Caki2 (cell line): ENCODE measurements around the gene OR4D2. TPM values are rescaled to one million over a fixed set of nuclear protein-coding genes. Genes with fewer than 3 reads are reported as not detected.
"Not testable (repeated sequence)": the region's sequence is repeated elsewhere in the genome, so short reads cannot be mapped to it uniquely, and the experiment has no call there.

Experiments used
- DNase-seq: peaks from one replicate; pipeline ENCODE4 v3.0.0-alpha.2; 2015; ENCODE audit warnings: low read depth
- in situ Hi-C: cut with HindIII; loops from 2 replicates; pipeline ENCODE4 v1.10.0; 2016; ENCODE audit warnings: low sequenced_read_pairs, low pct_unique_long_range_greater_than_20kb, mixed read lengths
- total RNA-seq: library from RNA; depleted of rRNA; stranded (reverse); fragments of >200 nt; shearing (Covaris generic); gene quantifications from 2 replicates; pipeline ENCODE4 v1.2.3, GENCODE V29; 2014; ENCODE audit warnings: low replicate concordance; rRNA removed

The OR4D2 gene
- not detected in 2 replicates for total RNA-seq

DNA sequence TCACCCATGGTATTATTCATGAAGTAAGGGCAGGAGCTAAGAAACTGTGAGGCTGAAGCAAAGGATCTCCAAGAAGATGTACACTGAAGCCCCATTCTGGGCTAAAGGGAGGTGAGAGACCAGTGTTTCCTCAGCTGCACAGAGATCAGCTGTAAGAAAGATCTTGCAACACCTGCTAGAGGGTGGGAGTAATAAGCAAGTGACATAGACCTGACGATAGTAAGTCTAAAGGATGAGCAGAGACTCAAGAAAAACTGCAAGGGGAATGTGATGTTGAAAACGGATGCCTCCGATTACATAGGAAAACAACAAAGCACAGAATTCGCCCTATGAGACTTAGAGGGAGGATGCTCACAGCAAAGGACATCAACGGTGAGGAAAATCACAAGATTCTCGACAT lies at the start of gene OR4D2:
TSS of gene OR4D2 (plus strand) at position 301 of the 400 bp plus-strand sequence. CDS start 2,674 bp downstream, outside the sequence.
- in situ Hi-C loops = no loop called here
- DNase-seq = no peak

DNA sequence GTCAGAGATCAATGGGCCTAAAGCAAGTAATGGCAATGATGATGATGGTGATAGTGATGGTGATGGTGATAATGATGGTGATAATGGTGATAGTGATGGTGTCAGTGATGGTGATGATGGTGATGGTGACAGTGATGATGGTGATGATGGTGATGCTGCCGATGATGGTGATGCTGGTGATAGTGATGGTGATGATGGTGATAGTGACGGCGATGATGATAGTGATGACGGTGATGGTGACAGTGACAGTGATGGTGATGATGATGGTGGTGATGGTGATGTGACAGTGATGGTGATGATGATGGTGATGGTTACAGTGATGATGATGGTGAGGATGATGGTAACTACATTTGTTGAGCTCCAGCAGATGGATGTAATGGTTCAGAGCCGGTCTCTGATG lies 49.4 kb upstream of the OR4D2 start:
- no peak for DNase-seq
- in situ Hi-C loops = no loop called here

DNA sequence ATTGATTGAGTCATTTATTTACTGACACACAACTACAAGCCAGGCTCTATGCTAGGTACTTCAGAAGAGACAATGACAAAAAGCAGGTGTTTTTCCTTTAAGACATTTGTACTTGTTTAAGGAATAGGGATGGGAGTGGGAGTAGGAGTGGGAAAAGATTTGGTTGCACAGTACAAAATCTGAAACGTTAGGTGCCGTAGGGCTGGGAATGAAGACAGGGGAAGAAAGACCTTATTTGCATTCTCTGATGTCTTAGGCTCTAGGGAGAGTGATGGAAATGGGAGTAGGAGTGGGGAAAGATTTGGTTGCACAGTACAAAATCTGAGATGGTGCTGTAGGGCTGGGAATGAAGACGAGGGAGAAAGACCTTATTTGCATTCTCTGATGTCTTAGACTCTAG lies 47.3 kb upstream of the OR4D2 start:
- in situ Hi-C loops = no loop called here
- DNase-seq = no peak

DNA sequence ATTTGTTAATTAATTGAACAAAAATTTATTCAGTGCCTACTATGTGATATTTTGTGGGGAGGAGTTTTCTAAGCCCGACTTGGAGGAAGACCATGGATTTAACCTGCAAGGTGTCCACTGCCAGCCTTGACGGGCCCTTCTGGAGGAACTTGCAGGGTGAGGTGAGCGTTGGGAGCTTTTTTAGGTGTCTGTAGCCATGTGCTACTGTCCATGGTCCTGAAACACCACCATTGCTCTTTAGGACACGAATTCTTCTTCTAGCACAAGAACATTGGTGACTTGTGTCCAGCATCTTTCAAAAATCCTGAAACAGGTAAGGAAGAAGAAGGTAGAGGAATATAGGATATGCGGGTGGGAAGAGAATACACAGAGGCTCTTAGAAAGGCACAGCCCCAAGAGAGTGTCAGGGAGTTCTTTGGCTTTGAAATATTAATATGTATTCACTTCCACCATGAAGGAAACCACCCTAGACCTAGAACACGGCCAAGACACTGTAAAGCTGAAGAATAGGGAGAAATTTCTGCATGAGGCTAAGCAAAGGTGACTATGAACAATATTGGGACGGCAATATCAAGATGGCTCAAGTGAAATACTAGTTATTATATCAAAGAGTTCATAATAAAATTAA lies 46.5 kb upstream of the OR4D2 start:
- in situ Hi-C loops = no loop called here
- peak; percentile 34 for DNase-seq

DNA sequence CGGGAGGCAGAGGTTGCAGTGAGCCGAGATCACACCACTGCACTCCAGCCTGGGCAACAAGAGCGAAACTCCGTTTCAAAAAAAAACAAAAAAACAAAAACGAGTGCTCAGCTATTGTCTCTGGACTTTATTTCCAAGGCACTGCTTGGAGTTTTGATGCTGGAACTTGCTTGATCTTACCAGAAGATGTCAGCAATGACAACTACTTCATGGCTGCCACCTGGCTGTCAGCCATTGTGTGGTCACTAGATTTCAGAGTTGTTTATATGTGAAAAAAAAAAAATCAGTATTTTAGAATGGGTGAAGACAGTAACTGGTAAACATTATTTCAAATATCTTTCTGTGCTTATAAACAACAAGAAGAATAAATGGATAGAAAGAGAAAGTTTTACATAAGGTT lies 44.9 kb upstream of the OR4D2 start:
- in situ Hi-C loops = no loop called here
- peak; percentile 12 for DNase-seq

DNA sequence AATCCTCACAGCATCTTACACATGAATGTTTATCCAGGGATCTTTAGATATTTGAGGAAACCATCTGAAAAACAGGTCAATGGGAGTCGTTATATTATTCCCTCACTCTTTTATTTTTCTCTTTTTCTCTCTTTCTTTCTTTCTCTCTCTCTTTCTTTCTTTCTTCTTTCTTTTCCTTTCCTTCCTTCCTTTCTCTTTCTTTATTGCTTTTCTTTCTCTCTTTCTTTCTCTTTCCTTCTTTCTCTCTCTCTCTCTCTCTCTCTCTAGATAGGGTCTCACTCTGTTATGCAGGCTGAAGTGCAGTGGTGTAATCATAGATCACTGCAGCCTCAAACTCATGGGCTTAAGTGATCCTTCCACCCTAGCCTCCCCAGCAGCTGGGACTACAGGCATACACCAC lies 38.9 kb upstream of the OR4D2 start:
- DNase-seq = no peak
- in situ Hi-C loops = no loop called here

DNA sequence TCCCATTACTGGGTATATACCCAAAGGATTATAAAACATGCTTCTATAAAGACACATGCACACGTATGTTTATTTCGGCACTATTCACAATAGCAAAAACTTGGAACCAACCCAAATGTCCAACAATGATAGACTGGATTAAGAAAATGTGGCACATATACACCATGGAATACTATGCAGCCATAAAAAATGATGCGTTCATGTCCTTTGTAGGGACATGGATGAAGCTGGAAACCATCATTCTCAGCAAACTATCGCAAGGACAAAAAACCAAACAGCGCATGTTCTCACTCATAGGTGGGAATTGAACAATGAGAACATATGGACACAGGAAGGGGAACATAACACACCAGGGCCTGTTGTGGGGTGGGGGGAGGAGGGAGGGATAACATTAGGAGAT lies 34.1 kb upstream of the OR4D2 start:
- DNase-seq, in situ Hi-C loops: not testable (repeated sequence)

DNA sequence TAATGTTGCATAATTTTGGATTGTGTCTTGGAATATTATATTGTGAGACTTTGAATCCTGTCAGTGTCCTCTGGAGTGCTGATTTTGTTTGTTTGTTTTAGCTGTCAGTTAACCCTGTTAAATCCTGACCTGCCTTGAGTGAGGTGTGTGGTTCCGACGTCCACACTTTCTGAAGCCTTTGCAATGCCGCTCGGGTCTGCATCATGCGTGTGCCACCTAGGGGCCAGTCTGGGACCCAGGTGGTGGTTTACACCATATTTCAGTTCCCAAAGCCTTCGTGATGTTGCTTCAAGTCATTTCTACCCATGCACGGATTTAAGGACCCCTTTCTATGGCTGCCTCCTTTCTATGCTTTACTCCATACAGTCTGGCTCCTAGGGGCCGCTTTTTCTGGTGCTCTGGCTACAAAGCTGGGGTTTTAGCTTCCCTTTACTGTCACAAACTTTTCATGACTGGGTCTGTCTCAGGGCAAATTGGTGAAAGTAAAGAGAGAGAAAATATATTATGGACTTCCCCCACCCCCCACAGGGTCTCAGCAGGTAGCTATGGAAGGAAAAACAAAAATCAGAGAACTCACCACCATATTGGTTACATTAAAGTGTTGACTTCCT lies 30.0 kb upstream of the OR4D2 start:
- in situ Hi-C loops = no loop called here
- DNase-seq = no peak

DNA sequence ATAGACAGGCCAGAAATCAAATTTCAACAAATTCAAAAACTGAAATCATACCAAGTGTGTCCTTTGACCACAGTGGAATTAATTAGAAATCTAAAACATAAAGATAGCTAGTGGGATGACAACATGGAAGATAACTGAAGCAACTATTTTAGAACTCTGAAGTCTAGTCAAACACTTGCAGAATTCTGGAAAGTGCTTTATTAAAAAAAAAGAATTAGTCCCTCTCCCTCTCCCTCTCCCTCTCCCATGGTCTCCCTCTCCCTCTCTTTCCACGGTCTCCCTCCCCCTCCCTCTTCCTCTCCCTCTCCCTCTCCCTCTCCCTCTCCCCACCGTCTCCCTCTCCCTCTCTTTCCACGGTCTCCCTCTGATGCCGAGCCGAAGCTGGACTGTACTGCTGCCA lies 25.3 kb upstream of the OR4D2 start:
- no peak for DNase-seq
- in situ Hi-C loops = no loop called here

DNA sequence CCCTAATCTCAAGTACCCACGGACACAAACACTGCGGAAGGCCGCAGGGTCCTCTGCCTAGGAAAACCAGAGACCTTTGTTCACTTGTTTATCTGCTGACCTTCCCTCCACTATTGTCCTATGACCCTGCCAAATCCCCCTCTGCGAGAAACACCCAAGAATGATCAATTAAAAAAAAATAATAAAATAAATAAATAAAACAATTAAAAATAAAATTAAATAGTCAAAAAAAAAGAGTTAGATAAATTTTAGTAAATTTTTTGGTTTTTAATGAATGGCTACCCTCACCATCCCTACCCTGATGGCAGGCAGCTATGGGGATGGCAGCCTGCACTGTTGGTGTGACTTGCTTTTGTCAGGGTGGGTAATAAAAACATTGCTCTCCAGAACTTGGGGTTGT lies 23.4 kb upstream of the OR4D2 start:
- in situ Hi-C loops = not testable (repeated sequence)

DNA sequence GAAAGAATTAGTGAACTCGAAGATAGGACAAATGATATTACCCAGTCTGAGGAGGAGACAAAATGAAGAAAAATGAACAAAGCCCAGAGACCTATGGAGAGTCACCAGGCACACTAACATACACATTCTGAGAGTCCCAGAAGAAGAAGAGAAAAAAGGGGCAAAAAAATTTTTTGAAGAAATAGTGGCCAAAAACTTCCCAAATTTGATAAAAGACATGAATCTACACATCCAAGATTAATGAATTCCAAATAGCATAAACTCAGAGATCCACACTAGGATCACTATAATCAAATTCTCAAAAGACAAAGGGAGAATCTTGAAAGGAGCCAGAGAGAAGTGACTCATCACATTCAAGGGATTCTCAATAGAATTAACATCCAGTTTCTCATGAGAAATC lies 22.0 kb upstream of the OR4D2 start:
- in situ Hi-C loops = no loop called here
- DNase-seq = no peak

More for the DNA sequence above, 23.4 kb upstream of the OR4D2 start:
- DNase-seq = not testable (repeated sequence)

DNA sequence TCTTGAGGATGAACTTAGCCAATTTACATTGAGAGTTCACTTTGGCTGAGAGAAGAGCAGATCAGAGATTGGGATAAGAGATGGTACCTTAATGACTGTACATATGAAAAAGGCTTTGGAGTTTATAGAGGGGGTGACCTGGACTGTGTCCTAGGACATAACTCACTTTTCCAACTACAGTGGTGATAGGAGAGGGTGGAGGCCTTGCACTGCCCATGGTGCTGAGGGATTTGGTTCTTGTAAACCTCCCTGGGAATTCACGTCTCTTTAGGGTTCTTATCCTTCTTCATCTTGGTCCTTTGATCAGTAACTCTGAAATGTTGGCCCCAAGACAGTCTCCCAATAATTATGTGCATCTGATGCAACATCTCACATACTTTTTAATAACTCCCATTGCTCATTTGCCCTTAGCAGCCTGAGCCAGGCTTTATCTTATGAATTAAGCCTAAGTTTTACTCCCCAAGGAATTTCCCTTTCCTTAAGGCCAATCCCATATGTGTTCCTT lies 18.8 kb upstream of the OR4D2 start, which contains the start of gene OR4D1:
TSS of gene OR4D1 (plus strand) at position 455 of the 505 bp plus-strand sequence. CDS start 6,770 bp downstream, outside the sequence.
- in situ Hi-C loops = no loop called here
- no peak for DNase-seq

DNA sequence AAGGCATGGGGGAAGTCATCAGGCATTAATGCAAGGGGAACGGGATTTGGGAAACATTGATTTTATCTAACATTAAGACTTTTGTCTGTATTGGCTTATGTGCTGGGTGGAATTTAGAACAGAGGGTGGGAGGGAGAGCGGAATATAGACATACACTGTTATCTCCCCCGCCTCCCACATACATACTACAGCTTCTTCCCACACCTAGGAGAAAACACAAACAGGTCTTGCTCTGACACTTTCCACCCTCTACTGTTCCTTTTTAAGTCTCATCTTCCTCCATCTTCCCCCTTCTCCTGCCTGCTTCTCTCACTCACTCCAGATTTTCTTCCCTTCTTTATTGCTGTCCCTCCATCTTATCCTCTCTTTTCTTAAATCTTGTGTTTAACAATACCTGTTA lies 18.2 kb upstream of the OR4D2 start:
- DNase-seq = no peak
- in situ Hi-C loops = no loop called here

DNA sequence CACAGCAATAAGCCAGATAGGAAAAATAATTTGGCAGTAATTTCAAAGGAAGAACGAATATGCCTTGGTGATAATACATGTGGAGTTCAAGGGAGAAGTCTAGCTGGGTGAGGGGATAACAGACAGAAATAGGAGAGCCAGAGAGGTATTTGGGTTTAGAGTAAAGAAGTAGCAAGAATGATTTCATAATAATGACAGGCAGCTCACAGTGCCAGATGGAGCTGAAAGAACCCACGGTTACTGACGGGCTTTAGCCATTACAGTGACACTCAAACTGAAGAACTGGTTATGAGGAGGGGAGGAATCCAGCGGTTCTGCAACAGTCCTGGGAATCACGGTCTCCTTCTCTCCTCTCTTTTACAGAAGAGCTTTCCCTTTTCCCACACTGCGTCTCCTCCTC lies 16.4 kb upstream of the OR4D2 start:
- DNase-seq = no peak
- in situ Hi-C loops = no loop called here

DNA sequence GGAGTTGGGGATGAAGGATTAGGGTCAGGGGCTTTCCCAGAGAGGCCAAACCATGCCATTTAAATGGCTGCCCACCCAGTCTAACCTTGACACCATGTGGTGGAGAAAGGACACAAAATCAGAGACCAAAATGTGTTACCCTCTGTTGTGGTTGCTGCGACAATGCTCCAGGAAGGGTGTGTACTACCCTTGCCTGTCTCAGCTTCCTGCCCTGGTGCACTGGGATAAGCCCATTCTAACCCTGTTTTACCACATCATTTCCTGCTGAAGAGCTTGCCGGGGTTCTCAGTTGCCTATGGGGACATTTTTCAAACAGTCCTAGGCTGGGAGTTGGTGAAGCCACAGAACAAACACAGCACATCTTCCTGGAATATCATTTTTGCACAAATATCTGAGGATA lies 13.7 kb upstream of the OR4D2 start:
- no peak for DNase-seq
- in situ Hi-C loops = no loop called here

DNA sequence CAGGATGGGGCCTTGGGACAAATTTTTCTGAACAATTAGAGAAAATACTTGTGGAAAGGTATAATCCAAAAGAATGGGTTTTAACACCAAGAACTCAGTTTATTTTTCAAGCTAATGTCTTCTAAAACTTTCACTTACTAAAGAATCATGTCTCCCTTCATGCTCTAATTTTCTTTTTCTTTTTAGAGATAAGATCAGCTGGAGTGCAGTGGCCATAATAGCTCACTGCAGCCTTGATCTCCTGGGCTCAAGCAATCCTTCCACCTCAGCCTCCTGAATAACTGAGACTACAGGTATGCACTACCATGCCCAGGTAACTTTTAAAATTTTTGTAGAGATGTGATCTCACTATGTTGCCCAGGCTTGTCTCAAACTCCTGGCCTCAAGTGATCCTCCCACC lies 13.1 kb upstream of the OR4D2 start:
- in situ Hi-C loops = no loop called here

DNA sequence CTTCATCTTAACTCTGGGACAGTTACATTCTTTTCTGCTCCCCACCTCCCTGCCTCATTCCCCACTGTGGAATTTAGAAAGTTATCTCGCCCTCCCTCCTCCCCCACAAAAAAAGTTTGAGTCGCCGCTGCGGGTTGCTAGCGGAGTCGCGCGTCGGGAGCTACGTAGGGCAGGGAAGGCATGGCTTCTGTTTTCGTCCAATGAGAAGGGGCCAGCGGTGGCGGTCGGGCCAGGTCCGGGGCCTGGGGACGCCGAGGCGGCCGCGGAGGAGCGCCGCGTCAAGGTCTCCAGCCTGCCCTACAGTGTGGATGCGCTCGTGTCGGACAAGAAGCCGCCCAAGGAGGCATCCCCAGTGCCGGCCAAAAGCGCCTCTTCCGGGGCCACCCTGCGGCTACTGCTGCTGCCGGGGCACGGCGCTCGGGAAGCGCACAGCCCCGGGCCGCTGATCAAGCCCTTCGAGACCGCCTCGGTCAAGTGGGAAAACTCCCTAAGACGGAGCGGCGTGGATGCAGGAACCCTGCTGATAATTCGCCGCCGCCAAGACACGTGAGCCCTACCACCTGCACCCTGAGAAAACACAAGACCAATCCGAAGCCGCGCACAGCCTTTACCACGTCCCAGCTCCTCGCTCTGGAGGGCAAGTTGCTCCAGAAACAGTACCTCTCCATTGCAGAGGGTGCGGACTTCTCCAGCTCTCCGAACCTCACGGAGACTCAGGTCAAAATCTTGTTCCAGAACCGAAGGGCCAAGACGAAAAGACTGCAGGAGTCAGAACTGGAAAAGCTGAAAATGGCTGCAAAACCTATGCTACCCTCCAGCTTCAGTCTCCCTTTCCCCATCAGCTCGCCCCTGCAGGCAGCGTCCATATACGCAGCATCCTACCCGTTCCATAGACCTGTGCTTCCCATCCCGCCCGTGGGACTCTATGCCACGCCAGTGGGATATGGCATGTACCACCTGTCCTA lies 9.7 kb upstream of the OR4D2 start:
- DNase-seq = no peak
- in situ Hi-C loops = no loop called here

More for the DNA sequence above, 13.1 kb upstream of the OR4D2 start:
- no peak for DNase-seq

DNA sequence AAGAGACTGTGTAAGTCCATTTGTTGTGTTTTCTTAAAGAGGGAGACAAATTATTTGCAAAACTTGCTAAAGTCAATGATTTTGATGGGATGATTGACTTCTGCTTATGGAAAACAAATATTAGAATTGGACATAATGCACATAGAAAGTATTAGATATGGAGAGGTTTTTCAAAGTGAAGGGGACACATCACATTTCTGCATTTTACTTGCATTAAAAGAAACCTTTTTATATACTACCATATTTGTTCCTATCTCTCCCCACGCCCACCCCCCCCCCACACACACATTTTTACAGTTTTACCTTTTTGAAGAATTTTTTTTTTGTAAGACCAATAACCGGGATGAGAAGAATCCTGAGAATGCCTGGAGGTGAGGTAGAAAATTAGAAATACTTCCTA lies 8.6 kb upstream of the OR4D2 start:
- DNase-seq = no peak
- in situ Hi-C loops = no loop called here

DNA sequence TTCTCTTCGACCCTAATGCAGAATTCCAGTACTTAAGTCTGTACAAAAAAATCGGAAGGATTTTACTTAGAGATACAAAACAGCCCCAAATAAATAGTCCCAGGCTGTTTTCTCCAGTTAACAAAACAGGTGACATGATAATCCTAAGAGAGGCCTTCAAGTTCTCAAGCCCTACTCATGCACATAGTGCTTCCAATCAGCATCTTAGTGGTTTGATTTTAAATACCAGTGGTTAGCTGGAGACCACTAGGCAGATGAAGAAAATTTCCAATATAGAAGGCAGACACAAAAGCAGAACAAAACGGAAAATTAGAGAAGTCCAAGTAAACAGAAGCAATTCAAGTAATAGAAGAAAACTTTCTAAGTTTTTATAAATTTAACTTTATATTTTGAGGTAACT lies 5.2 kb upstream of the OR4D2 start:
- in situ Hi-C loops = no loop called here
- DNase-seq = no peak
